ENCODE results near the gene FAM131A. TPM values are rescaled to one million over a fixed set of nuclear protein-coding genes. Genes with fewer than 3 reads are reported as not detected.
A peak's percentile ranks its signal among the peaks of the same experiment; 100 is the strongest.

Gene FAM131A
- polyA plus RNA-seq, 1 donor from 2014 or later = 141 TPM

DNA sequence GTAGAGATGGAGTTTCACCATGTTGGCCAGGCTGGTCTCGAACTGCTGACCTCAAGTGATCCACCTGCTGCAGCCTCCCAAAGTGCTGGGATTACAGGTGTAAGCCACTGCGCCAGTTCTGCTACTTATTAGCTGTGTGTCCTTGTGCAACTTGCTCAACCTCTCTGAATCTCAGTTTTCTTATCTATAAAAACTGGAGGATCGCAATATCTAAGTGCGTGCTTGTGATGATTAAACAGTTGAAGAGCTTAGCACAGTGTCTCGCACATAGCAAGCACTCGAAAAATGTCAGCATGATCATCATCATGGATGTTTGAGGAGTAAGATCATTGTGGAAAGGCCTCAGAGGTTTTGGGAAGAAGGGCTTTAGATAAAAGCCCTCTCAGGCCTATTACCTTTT, 13.2 kb downstream of the FAM131A start (continued):
- TF ChIP-seq EP300 (conservative IDR thresholded peaks at IDR 0.05; ENCODE audit: poor library complexity, severe bottlenecking) = no peak
- TF ChIP-seq TAF1 (IDR thresholded peaks at IDR 0.05; ENCODE audit: low read depth) = no peak
- no peak for TF ChIP-seq MXI1 (conservative IDR thresholded peaks at IDR 0.05; ENCODE audit: poor library complexity, severe bottlenecking)

DNA sequence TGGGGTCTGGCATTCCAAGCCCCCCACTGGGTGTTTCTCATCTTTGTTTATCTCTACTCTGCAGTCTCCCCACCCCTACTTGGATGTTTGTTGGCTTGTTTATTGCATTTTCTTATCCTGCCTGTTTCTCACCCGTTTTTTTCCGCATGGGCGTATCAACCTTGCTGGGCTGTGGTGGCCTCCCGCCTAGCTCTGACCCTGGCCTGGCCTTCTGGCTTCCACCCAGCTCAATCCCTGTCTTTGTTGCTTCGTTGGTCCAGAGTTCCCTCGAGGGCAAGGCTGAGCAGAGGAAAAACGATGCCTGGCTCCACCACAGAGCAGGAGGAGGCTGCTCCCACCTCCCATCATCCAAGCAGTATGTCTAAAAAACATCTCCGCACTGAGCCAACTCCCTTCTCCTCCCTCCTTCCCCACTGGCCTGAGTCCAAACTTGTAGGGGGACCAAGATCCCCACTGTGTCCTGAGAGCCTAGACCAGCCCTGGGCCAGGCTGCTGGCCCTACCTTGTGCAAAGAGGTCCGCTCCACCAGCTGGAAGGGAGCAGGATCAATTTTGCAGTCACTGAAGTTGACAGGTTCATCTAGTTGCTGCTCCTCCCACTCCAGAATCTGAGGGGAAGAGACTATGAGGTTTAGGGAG, 14.2 kb downstream of the FAM131A start:
- no peaks in the 10 kb centered on the region for H4K20me1 ChIP-seq (ENCODE audit: insufficient read depth)
- no peaks in the 10 kb centered on the region for H3K9me2 ChIP-seq (ENCODE audit: insufficient read depth, low read length)
- no peaks in the 10 kb centered on the region for H3K9me3 ChIP-seq (ENCODE audit: low read length)
- H3K27me3 ChIP-seq (ENCODE audit: insufficient read depth, low read depth, low read length) = no peaks in the 10 kb centered on the region
- no peak for TF ChIP-seq TAF1 (IDR thresholded peaks at IDR 0.05; ENCODE audit: low read depth)
- TF ChIP-seq MXI1 (conservative IDR thresholded peaks at IDR 0.05; ENCODE audit: poor library complexity, severe bottlenecking) = no peak
- TF ChIP-seq, protein P1, sequence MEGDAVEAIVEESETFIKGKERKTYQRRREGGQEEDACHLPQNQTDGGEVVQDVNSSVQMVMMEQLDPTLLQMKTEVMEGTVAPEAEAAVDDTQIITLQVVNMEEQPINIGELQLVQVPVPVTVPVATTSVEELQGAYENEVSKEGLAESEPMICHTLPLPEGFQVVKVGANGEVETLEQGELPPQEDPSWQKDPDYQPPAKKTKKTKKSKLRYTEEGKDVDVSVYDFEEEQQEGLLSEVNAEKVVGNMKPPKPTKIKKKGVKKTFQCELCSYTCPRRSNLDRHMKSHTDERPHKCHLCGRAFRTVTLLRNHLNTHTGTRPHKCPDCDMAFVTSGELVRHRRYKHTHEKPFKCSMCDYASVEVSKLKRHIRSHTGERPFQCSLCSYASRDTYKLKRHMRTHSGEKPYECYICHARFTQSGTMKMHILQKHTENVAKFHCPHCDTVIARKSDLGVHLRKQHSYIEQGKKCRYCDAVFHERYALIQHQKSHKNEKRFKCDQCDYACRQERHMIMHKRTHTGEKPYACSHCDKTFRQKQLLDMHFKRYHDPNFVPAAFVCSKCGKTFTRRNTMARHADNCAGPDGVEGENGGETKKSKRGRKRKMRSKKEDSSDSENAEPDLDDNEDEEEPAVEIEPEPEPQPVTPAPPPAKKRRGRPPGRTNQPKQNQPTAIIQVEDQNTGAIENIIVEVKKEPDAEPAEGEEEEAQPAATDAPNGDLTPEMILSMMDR (IDR thresholded peaks at IDR 0.05; ENCODE audit: poor library complexity, severe bottlenecking) = no peak
- no peak for TF ChIP-seq SMC3 (conservative IDR thresholded peaks at IDR 0.05; ENCODE audit: poor library complexity)
- peak; percentile 13 for TF ChIP-seq POLR2AphosphoS5 (IDR thresholded peaks at IDR 0.05)
- TF ChIP-seq RAD21 (conservative IDR thresholded peaks at IDR 0.05) = no peak
- no peak for TF ChIP-seq EP300 (conservative IDR thresholded peaks at IDR 0.05; ENCODE audit: poor library complexity, severe bottlenecking)
- TF ChIP-seq, protein P2, sequence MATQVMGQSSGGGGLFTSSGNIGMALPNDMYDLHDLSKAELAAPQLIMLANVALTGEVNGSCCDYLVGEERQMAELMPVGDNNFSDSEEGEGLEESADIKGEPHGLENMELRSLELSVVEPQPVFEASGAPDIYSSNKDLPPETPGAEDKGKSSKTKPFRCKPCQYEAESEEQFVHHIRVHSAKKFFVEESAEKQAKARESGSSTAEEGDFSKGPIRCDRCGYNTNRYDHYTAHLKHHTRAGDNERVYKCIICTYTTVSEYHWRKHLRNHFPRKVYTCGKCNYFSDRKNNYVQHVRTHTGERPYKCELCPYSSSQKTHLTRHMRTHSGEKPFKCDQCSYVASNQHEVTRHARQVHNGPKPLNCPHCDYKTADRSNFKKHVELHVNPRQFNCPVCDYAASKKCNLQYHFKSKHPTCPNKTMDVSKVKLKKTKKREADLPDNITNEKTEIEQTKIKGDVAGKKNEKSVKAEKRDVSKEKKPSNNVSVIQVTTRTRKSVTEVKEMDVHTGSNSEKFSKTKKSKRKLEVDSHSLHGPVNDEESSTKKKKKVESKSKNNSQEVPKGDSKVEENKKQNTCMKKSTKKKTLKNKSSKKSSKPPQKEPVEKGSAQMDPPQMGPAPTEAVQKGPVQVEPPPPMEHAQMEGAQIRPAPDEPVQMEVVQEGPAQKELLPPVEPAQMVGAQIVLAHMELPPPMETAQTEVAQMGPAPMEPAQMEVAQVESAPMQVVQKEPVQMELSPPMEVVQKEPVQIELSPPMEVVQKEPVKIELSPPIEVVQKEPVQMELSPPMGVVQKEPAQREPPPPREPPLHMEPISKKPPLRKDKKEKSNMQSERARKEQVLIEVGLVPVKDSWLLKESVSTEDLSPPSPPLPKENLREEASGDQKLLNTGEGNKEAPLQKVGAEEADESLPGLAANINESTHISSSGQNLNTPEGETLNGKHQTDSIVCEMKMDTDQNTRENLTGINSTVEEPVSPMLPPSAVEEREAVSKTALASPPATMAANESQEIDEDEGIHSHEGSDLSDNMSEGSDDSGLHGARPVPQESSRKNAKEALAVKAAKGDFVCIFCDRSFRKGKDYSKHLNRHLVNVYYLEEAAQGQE (IDR thresholded peaks at IDR 0.05; ENCODE audit: borderline replicate concordance) = no peak
- TF ChIP-seq EZH2 (IDR thresholded peaks at IDR 0.05; ENCODE audit: borderline replicate concordance, insufficient read depth, low read length, poor library complexity, severe bottlenecking) = no peak
- H3K79me2 ChIP-seq (replicated peaks; ENCODE audit: insufficient read depth, low read length) = no peaks in the 10 kb centered on the region
- H3K4me2 ChIP-seq (ENCODE audit: low read length) = no peak overlapping the region
- H3K9ac ChIP-seq (ENCODE audit: low read length) = no peak overlapping the region
- H3K4me3 ChIP-seq (ENCODE audit: low read length) = no peak overlapping the region
- no peak overlapping the region for H2AFZ ChIP-seq (ENCODE audit: low read depth, low read length)
- H3F3A ChIP-seq (ENCODE audit: insufficient read depth, low read length, poor library complexity, severe bottlenecking) = no peaks in the 10 kb centered on the region
- no peak overlapping the region for H3K27ac ChIP-seq (ENCODE audit: low read length)
- no peaks in the 10 kb centered on the region for H3K36me3 ChIP-seq (ENCODE audit: insufficient read depth, low read length)

DNA sequence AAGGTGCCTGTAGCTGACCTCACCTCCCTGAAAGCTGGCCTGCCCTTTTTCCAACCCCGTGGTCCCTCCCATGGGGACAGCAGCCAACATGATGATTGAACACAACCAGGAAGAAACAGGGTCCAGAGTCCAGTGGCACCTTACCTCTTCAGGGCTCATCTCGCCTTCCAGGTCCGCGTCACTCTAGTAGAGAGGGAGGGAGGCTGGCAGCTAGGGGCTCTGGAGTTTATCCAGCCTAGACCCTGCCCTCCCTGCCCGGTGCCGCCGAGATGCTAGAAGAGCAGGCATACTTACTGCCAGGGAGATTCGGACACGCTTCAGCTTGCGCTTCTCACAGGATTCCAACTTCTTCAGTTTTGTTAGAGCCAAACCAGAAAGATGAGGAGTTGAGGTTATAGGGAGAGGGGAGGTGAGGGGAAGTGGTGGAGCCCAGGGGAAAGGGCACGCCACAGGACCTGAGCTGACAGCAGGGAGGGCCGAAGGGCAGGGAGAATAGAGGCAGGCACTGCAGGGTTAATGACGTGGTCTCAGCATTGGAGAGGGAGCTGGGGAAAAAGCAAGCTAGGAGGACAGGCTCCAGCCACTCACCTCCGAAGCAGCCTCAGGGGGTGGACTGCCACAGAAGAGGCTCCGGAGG, 14.9 kb downstream of the FAM131A start:
- no peaks in the 10 kb centered on the region for H4K20me1 ChIP-seq (ENCODE audit: insufficient read depth)
- H2AFZ ChIP-seq (ENCODE audit: low read depth, low read length) = no peak overlapping the region
- no peak overlapping the region for H3K4me3 ChIP-seq (ENCODE audit: low read length)
- no peak overlapping the region for H3K9ac ChIP-seq (ENCODE audit: low read length)
- no peaks in the 10 kb centered on the region for H3K36me3 ChIP-seq (ENCODE audit: insufficient read depth, low read length)
- H3K27me3 ChIP-seq (ENCODE audit: insufficient read depth, low read depth, low read length) = no peaks in the 10 kb centered on the region
- H3K9me3 ChIP-seq (ENCODE audit: low read length) = no peaks in the 10 kb centered on the region
- no peak overlapping the region for H3K4me2 ChIP-seq (ENCODE audit: low read length)
- H3F3A ChIP-seq (ENCODE audit: insufficient read depth, low read length, poor library complexity, severe bottlenecking) = no peaks in the 10 kb centered on the region
- no peaks in the 10 kb centered on the region for H3K9me2 ChIP-seq (ENCODE audit: insufficient read depth, low read length)
- no peak overlapping the region for H3K27ac ChIP-seq (ENCODE audit: low read length)
- TF ChIP-seq, protein P2 (IDR thresholded peaks at IDR 0.05; ENCODE audit: borderline replicate concordance) = no peak
- TF ChIP-seq EZH2 (IDR thresholded peaks at IDR 0.05; ENCODE audit: borderline replicate concordance, insufficient read depth, low read length, poor library complexity, severe bottlenecking) (no peak), MXI1 (conservative IDR thresholded peaks at IDR 0.05; ENCODE audit: poor library complexity, severe bottlenecking) (no peak), TAF1 (IDR thresholded peaks at IDR 0.05; ENCODE audit: low read depth) (no peak), RAD21 (conservative IDR thresholded peaks at IDR 0.05) (no peak), SMC3 (conservative IDR thresholded peaks at IDR 0.05; ENCODE audit: poor library complexity) (no peak), EP300 (conservative IDR thresholded peaks at IDR 0.05; ENCODE audit: poor library complexity, severe bottlenecking) (no peak)
- TF ChIP-seq, protein P1 (IDR thresholded peaks at IDR 0.05; ENCODE audit: poor library complexity, severe bottlenecking) = no peak
- H3K79me2 ChIP-seq (replicated peaks; ENCODE audit: insufficient read depth, low read length) = no peaks in the 10 kb centered on the region

Measured in neural cell (in vitro differentiated cells).